Mesenchymal stem cell (in vitro differentiated cells and primary cell): ENCODE data around the gene C16orf96.

Experiments
- DNase-seq: peaks from one replicate; pipeline ENCODE4 v3.0.0-alpha.2; 2013
- H2AFZ ChIP-seq: one replicate; pipeline ENCODE4 v1.6.1; 2013; ENCODE audit warnings: low read depth, mild to moderate bottlenecking, control low read depth, inconsistent platforms, low read length, moderate library complexity
- H2AK5ac ChIP-seq: 2 replicates; pipeline ENCODE4 v1.6.1; 2013; ENCODE audit warnings: low read length, moderate library complexity, mild to moderate bottlenecking, inconsistent platforms; ENCODE audit not compliant: severe bottlenecking
- H2BK120ac ChIP-seq: one replicate; pipeline ENCODE4 v1.6.1; 2013; ENCODE audit warnings: low read depth, mild to moderate bottlenecking, inconsistent platforms, low read length, moderate library complexity
- H2BK12ac ChIP-seq, 2 experiments: one replicate each; pipeline ENCODE4 v1.6.1; 2013; ENCODE audit warnings: inconsistent platforms in 2 of 2, low read length in 2 of 2, mild to moderate bottlenecking in 2 of 2, moderate library complexity in 2 of 2, control low read depth in 1 of 2
- H2BK15ac ChIP-seq: one replicate; pipeline ENCODE4 v1.6.1; 2013; ENCODE audit warnings: mild to moderate bottlenecking, low read depth, inconsistent platforms; ENCODE audit not compliant: poor library complexity, severe bottlenecking
- H2BK5ac ChIP-seq: 2 replicates; pipeline ENCODE4 v1.6.1; 2013; ENCODE audit warnings: low read depth, mild to moderate bottlenecking, low read length, control low read depth, inconsistent platforms; ENCODE audit not compliant: poor library complexity, severe bottlenecking
- H3K14ac ChIP-seq, 2 experiments: one replicate each; pipeline ENCODE4 v1.6.1; 2013; ENCODE audit warnings: inconsistent platforms in 2 of 2, low read length in 2 of 2, control low read depth in 1 of 2, mild to moderate bottlenecking in 1 of 2, moderate library complexity in 1 of 2
- H3K18ac ChIP-seq, 2 experiments: one replicate each; pipeline ENCODE4 v1.6.1; 2013; ENCODE audit warnings: inconsistent platforms in 2 of 2, low read length in 2 of 2, control low read depth in 1 of 2, low read depth in 1 of 2, mild to moderate bottlenecking in 1 of 2
- H3K23ac ChIP-seq, 2 experiments: one replicate each; pipeline ENCODE4 v1.6.1; 2013; ENCODE audit warnings: inconsistent platforms in 2 of 2, low read length in 2 of 2, mild to moderate bottlenecking in 2 of 2, moderate library complexity in 2 of 2, control low read depth in 1 of 2
- H3K27ac ChIP-seq: 2 replicates; pipeline ENCODE4 v1.5.1; 2013; ENCODE audit warnings: mild to moderate bottlenecking, moderate library complexity, low read length, control low read depth, inconsistent platforms; ENCODE audit not compliant: poor library complexity, severe bottlenecking
- H3K27me3 ChIP-seq, 2 experiments: 2 replicates each; pipeline versions ENCODE4 v1.6.1 to v1.7.0; 2013; ENCODE audit warnings: low read length in 2 of 2, mild to moderate bottlenecking in 2 of 2, moderate library complexity in 2 of 2, control low read depth in 1 of 2, inconsistent platforms in 1 of 2; ENCODE audit not compliant: control insufficient read depth in 1 of 2, insufficient read depth in 1 of 2
- H3K36me3 ChIP-seq, 2 experiments: 2 replicates each; pipeline versions ENCODE4 v1.6.1 to v1.7.0; 2013; ENCODE audit warnings: low read length in 2 of 2, control low read depth in 1 of 2, inconsistent platforms in 1 of 2, low read depth in 1 of 2, mild to moderate bottlenecking in 1 of 2; ENCODE audit not compliant: insufficient read depth in 2 of 2, control insufficient read depth in 1 of 2
- H3K4ac ChIP-seq, 2 experiments: one replicate each; pipeline ENCODE4 v1.6.1; 2013; ENCODE audit warnings: inconsistent platforms in 2 of 2, low read length in 2 of 2, mild to moderate bottlenecking in 2 of 2, moderate library complexity in 2 of 2, control low read depth in 1 of 2, low read depth in 1 of 2
- H3K4me1 ChIP-seq: 2 replicates; pipeline ENCODE4 v1.6.1; 2013; ENCODE audit warnings: low read depth, low read length, control low read depth; ENCODE audit not compliant: control insufficient read depth, insufficient read depth
- H3K4me2 ChIP-seq: 2 replicates; pipeline ENCODE4 v1.6.1; 2013; ENCODE audit warnings: low read length, mild to moderate bottlenecking, inconsistent platforms; ENCODE audit not compliant: poor library complexity, severe bottlenecking
- H3K4me3 ChIP-seq, 2 experiments: 2 replicates each; pipeline versions ENCODE4 v1.5.1 to v1.7.0; 2013; ENCODE audit warnings: low read length in 2 of 2, mild to moderate bottlenecking in 2 of 2, control low read depth in 1 of 2, low read depth in 1 of 2; ENCODE audit not compliant: insufficient read depth in 1 of 2
- H3K79me1 ChIP-seq: replicated peaks from 2 replicates; pipeline ENCODE4 v1.6.1; 2013; ENCODE audit warnings: mild to moderate bottlenecking, control low read depth, low read length, inconsistent platforms; ENCODE audit not compliant: poor library complexity, severe bottlenecking
- H3K9ac ChIP-seq: 2 replicates; pipeline ENCODE4 v1.7.0; 2013; ENCODE audit warnings: mild to moderate bottlenecking, low read length, moderate library complexity
- H3K9me3 ChIP-seq: 2 replicates; pipeline ENCODE4 v1.7.0; 2013; ENCODE audit warnings: mild to moderate bottlenecking, low read length; ENCODE audit not compliant: control insufficient read depth
- H4K8ac ChIP-seq: one replicate; pipeline ENCODE4 v1.6.1; 2013; ENCODE audit warnings: inconsistent platforms, mild to moderate bottlenecking, low read length, moderate library complexity
- H4K91ac ChIP-seq: one replicate; pipeline ENCODE4 v1.6.1; 2013; ENCODE audit warnings: mild to moderate bottlenecking, low read length, inconsistent platforms
- WGBS: methylation state at CpG from one replicate; pipeline ENCODE4 v1.1.7; 2013; ENCODE audit warnings: mixed read lengths; 5-methylcytosine and 5-hydroxymethylcytosine counted together

The C16orf96 gene

DNA sequence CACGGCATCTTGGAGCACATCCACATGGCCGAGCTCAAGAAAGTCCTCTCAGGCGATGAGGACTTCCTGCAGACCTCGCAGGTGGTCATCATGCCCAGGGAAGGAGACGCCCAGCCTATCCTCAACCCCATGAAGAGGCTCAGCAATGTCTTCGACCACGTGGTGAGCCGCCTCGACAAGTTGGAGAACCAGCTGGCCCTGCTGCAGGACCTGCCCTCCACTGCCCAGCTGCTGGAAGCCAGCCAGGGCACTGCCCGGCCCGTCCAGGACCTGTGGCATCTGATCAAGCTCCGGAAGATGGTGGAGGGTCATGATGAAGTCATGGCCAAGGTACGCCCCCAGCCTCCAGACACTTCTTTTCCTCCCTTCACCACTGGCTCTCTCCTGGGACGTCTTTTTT lies 440 bp downstream of the C16orf96 start:
- Histone ChIP-seq H3K27me3 (peaks cover 18 to 41% of the 10 kb centered on the region in 2 experiments), H3K4me2 (no peak overlapping the region), H3K27ac (no peak overlapping the region), H2AFZ (no peak overlapping the region), H3K23ac (no peak overlapping the region), H3K14ac (no peak overlapping the region), H2BK15ac (no peak overlapping the region), H3K79me1 (no peaks in the 10 kb centered on the region), H2AK5ac (no peak overlapping the region), H2BK12ac (no peak overlapping the region), H3K4me1 (peaks cover 14% of the 10 kb centered on the region), H3K36me3 (no peaks in the 10 kb centered on the region), H4K91ac (no peak overlapping the region), H3K9me3 (no peaks in the 10 kb centered on the region), H2BK120ac (no peak overlapping the region), H3K9ac (no peak overlapping the region), H2BK5ac (no peak overlapping the region), H3K18ac (no peak overlapping the region), H3K4ac (no peak overlapping the region), H3K4me3 (no peak overlapping the region), H4K8ac (no peak overlapping the region)
- DNase-seq = no peak
- 84% methylated on average over 14 of the region's 14 CpGs for WGBS

DNA sequence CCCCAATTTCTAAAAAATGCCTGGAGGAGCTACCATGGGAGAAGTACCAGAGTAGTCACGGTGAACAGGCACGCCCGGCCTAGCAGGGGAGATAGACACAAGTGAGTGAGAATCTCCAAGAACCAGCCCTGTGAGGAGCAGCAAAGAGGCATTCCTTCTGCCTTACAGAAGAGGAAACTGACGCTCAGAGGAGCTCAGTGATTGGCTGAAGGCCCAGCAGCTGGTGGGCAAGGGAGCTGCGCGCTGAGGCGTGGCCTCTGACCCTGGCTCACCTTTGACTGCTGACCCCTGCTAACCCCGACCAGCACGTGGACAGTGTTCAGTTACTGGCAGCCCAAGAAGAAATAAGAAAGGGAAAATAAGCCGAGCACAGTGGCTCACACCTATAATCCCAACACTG lies 1.8 kb downstream of the C16orf96 start:
- Histone ChIP-seq H4K91ac (no peak overlapping the region), H3K79me1 (no peaks in the 10 kb centered on the region), H4K8ac (no peak overlapping the region), H2BK120ac (no peak overlapping the region), H3K14ac (no peak overlapping the region), H3K36me3 (no peaks in the 10 kb centered on the region), H3K27ac (no peak overlapping the region), H3K4me1 (peaks cover 14% of the 10 kb centered on the region), H3K18ac (no peak overlapping the region), H2AFZ (no peak overlapping the region), H3K27me3 (peaks cover 13 to 38% of the 10 kb centered on the region in 2 experiments), H3K4me2 (no peak overlapping the region), H3K23ac (no peak overlapping the region), H2AK5ac (peak overlapping the region; percentile 62), H3K4ac (no peak overlapping the region), H2BK15ac (no peak overlapping the region), H3K9ac (no peak overlapping the region), H3K4me3 (no peak overlapping the region), H3K9me3 (no peaks in the 10 kb centered on the region), H2BK5ac (no peak overlapping the region), H2BK12ac (no peak overlapping the region)
- DNase-seq = no peak
- WGBS = 84% methylated on average over 10 of the region's 10 CpGs

DNA sequence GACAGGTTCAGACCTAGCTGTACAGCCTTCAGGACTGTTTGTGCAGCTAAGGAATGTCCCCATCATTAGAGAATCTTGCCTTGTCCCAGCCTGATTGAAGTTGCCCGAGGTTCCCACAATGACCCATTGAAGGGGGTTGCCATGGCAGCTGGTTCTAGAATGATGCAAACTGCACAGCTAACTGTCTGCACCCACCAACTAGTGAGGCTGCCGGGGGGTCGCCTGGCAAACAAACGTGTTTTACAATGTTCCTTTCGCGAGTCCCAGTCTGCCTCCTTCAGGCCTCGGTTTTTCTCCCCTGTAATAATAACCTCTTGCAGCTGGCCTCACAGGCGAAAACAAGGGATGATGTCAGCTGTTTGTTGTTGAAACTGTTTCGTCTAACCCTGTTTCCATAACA lies 5.5 kb downstream of the C16orf96 start:
- DNase-seq = no peak
- Histone ChIP-seq H3K27ac (no peak overlapping the region), H3K4me2 (no peak overlapping the region), H2BK15ac (no peak overlapping the region), H3K9me3 (no peaks in the 10 kb centered on the region), H3K23ac (no peak overlapping the region), H2BK5ac (no peak overlapping the region), H2AFZ (no peak overlapping the region), H3K4me1 (peaks cover 6% of the 10 kb centered on the region), H3K36me3 (no peaks in the 10 kb centered on the region), H3K4ac (no peak overlapping the region), H4K8ac (no peak overlapping the region), H2BK120ac (no peak overlapping the region), H2AK5ac (no peak overlapping the region), H2BK12ac (no peak overlapping the region), H3K18ac (no peak overlapping the region), H3K79me1 (no peaks in the 10 kb centered on the region), H3K14ac (no peak overlapping the region), H3K27me3 (peaks cover 16 to 37% of the 10 kb centered on the region in 2 experiments), H3K9ac (no peak overlapping the region), H3K4me3 (no peak overlapping the region), H4K91ac (no peak overlapping the region)
- WGBS = 71% methylated on average over 7 of the region's 9 CpGs

DNA sequence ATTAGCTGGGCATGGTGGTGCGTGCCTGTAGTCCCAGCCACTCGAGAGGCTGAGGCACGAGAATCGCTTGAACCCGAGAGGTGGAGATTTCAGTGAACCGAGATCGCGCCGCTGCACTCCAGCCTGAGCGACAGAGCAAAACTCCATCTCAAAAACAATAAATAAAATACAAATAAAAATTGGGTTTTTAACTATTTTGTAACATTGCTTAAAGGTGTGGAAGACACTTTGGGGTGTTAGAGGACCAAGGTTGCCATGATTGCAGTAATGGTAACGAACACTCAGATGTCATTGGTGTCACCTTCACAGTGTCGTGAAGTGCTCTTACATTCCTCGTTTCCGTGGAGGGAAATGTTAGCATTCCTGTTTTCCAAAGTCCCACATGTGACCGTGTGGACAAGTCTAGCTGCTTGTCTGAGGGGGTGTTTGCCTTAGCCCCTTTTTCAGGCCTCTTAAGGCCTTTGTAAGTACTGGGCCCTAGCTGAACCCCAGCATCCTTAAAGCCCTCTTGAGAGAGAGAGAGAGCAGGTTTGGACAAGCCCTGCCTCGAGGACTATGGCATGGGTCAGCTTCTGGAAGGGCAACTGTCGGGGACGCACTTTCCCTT lies 8.6 kb downstream of the C16orf96 start:
- Histone ChIP-seq H4K8ac (no peak overlapping the region), H3K4me1 (peaks cover 3% of the 10 kb centered on the region), H3K27ac (no peak overlapping the region), H2AK5ac (no peak overlapping the region), H3K4ac (no peak overlapping the region), H3K36me3 (no peaks in the 10 kb centered on the region), H2AFZ (no peak overlapping the region), H3K79me1 (no peaks in the 10 kb centered on the region), H3K18ac (no peak overlapping the region), H3K9me3 (no peaks in the 10 kb centered on the region), H2BK15ac (no peak overlapping the region), H3K4me3 (no peak overlapping the region), H3K23ac (no peak overlapping the region), H2BK12ac (no peak overlapping the region), H3K4me2 (no peak overlapping the region), H4K91ac (no peak overlapping the region), H2BK5ac (no peak overlapping the region), H3K9ac (no peak overlapping the region), H2BK120ac (no peak overlapping the region), H3K27me3 (peaks cover 16 to 33% of the 10 kb centered on the region in 2 experiments), H3K14ac (no peak overlapping the region)
- WGBS = 77% methylated on average over 10 of the region's 18 CpGs
- no peak for DNase-seq
